ENCODE measurements around the gene BMPR2.
"Not testable (repeated sequence)": the region's sequence is repeated elsewhere in the genome, so short reads cannot be mapped to it uniquely, and the experiment has no call there.

BMPR2 gene

DNA sequence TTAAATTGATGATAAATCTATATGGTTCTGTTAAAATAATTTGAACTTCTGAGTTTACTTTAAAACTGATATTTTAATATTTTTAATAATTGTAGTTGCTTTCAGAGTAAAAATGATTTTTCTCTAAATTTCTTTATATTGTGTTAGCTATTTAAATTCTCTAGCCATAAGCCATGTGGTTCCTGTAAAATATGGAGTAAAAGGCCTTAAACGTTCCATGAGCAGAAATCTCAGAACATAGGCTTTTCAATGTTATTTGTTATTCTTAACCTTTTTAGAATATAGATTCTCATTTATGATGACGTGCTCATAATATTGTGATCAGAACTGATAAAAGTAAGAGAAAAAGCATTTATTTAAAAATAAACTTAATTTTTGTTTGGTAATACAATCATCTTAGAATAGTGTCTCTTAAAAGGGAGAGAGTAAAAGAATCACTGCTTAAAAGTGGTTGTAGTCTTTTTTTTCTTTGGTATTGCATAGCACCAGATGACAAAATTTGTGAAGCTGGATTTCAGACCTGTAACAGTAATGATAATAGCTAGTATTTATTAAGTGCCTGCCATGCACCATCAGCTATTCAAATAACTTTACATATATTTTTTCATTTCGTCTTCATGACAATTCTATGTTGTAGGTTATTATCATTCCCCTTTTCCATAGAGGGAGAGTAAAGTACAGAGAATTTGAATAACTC lies 2.7 kb downstream of the BMPR2 start:
- DNase-seq (ENCODE audit: low read depth in 3 of 3): no peak

- DNase-seq (ENCODE audit: low read depth in 3 of 3): no peak
These were observed 6.6 kb downstream of the BMPR2 start for GRCh38 chr2:202382684-202383083.

GRCh38 chr2:202386495-202386894 lies 10.4 kb downstream of the BMPR2 start:
- not testable (repeated sequence) for DNase-seq (ENCODE audit: low read depth in 3 of 3)

- no peak for DNase-seq (ENCODE audit: low read depth in 3 of 3)
These were observed 11.6 kb downstream of the BMPR2 start for GRCh38 chr2:202387608-202388342.

DNA sequence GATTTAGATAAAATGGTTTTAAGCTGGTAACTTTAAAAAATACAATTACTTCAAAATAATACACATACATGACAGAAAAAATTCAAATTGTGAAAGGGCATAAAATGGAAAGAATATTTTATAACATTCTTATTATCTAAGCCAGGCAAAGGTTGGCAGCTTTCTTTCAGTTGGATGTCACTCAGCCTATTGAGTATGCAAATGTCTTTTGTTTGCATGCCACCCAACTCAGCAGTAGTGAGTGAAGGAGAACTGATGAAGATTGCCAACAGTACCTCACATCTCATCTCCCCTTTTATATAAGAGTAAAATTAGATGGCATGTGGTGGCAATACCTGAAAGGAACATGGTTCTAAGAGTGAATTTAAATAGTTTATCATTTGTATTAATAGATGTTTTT lies 24.8 kb downstream of the BMPR2 start:
- DNase-seq (ENCODE audit: low read depth in 3 of 3): no peak

DNA sequence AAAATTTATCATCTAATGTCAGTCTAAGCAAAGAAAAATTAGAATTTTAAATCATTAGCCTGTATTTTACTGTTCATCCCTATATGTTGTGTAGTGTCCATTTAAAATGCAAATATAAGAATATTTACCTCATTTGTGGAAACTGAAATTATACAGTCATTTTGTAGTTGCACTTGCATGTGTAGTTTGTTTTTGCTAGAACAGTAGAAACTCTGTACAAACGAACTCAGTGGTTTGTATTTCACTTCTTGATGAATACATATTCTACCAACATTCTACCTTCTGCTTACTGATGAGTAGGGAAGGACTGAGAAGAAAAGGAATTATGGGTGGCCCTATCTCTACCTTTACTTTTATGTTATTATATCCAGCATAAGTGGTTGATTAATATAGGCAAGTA lies 29.7 kb downstream of the BMPR2 start:
- no peak for DNase-seq (ENCODE audit: low read depth in 3 of 3)

DNA sequence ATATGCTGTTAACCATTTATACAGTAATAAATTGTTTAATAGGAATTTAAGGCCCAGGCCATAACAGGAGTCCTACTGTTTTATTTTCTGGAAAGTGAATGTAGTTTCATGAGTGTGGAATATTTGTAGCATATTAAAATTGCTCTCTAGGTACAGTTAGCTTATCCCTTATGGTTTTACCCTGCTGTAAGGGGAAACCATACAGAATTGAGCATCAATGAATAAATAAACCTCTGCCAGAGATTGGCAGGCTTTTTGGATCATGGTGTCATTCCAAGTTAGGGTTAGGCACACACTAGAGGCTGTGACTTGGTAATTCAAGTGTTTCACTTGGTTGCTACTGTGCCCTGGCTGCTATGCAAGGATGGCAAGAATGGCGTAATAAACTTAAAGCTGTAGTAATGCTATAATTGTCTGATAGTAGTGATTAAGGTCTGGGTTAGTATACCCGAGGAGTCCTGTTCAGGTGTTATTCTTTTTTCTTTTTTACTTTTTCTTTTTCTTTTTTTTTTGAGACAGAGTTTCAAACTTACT lies 30.4 kb downstream of the BMPR2 start:
- no peak for DNase-seq (ENCODE audit: low read depth in 3 of 3)

GRCh38 chr2:202408546-202409140 lies 32.5 kb downstream of the BMPR2 start:
- no peak for DNase-seq (ENCODE audit: low read depth in 3 of 3)

DNA sequence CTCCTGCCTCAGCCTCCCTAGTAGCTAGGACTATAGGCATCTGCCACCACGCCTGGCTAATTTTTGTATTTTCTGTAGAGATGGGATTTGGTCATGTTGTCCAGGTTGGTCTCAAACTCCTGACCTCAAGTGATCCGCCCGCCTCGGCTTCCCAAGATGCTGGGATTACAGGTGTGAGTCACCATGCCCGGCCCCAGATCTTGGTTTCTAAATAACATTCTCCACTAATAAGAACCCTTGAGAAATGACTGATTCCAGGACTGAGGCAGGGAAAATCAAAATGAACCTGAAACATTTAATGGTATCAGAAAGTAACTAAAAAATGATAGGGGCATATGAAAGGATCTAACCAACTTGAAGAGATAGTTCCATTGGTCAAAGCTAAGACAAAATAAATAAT lies 34.0 kb downstream of the BMPR2 start:
- DNase-seq (ENCODE audit: low read depth in 3 of 3): no peak

GRCh38 chr2:202411097-202411496 lies 35.0 kb downstream of the BMPR2 start:
- DNase-seq (ENCODE audit: low read depth in 3 of 3): no peak

DNA sequence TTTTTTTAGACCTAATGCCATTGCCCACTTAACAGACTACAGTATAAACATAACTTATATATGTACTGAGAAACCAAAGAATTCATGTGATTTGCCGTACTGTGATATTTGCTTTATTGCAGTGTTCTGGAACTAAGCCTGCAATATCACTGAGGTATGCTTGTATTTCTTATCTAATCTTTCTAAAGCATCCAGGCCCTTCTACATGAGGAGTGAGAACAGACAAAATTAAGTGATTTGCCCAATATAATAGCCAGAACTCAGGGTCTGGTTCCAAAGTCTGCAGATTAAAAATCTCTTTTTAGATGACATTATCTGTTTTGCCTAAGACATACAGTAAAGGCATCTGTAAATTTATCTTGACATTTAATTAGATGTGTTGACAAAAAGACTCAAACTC lies 41.9 kb downstream of the BMPR2 start:
- no peak for DNase-seq (ENCODE audit: low read depth in 3 of 3)

- no peak for DNase-seq (ENCODE audit: low read depth in 3 of 3)
These were observed 42.4 kb downstream of the BMPR2 start for GRCh38 chr2:202418511-202418910.

DNA sequence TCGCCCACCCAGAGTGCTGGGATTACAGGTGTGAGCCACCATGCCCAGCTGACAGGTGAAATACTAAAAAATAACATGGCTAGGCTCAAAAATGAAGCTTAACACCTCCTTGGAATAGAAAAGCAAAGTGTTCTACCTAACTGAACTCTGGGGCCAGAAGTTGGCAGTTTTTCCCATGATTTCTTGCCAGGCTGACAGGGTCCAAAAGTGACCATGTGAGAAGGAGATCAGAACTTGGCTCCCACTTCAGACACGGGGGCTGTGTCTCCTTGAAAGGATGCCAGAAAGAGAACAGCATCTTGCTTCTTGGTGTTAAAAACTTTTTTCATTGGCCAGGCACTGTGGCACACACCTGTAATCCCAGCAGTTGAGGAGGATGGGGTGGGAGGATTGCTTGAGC lies 47.0 kb downstream of the BMPR2 start:
- DNase-seq (ENCODE audit: low read depth in 3 of 3): no peak

DNA sequence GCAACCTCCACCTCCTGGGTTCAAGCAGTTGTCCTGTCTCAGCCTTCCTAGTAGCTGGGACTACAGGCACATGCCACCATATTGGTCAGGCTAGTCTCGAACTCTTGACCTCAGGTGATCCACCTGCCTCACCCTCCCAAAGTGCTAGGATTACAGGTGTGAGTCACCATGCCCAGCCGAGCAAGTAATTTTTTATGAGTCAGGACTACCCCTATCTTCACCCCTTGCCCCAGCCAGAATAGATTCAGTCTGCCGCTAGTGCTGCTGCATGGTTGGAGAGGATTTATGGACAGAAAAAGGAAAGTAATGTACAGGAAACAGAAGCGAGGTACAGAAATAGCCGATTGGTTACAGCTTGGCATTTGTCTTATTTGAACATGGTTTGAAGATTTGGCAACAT lies 48.9 kb downstream of the BMPR2 start:
- no peak for DNase-seq (ENCODE audit: low read depth in 3 of 3)

DNA sequence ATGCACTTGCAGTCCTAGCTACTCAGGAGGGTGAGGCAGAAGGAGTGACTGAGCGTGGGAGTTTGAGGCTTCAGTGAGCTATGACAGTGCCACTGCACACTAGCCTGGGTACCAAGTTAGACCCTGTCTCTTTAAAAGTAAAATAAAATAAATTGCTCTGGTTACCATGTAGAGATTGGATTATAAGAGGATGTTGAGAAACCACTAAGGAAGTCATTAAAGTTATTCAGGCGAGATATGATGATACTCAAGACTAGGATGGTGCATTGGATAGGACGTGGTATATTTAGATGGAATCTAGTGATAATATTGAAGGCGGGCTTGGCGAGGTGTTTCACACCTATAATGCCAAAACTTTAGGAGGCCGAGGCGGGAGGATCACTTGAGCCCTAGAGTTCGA lies 50.6 kb downstream of the BMPR2 start:
- DNase-seq (ENCODE audit: low read depth in 3 of 3): no peak

DNA sequence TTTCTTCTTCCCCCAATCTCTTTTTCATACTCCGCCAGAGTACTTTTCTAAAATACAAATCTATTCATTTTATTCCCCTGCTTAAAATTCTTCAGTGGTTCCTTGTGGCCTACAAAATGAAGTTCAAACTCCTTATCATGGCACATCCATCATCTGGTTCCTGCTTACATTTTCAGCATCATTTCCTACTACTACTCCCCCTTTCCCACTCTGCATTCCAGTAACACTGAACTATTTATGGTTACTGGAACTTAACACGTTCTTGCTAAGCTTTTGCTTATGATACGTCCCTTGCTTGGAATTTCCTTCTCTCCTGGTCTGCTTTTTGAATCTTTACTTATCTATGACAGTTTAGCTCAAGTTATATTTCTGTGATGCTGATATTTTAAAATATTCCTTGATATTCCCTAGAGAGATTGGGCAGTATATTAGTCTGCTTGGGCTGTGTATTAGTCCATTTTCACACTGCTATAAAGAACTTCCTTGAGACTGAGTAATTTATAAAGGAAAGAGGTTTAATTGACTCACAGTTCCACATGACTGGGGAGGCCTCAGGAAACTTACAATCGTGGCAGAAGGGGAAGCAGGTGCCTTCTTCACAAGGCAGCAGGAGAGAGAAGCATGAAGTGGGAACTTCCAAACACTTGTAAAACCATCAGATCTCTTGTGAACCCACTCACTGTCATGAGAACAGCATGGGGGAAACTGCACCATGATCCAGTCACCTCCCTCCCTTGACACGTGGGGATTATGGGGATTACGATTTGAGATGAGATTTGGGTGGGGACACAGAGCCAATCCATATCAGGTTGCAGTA lies 53.2 kb downstream of the BMPR2 start:
- no peak for DNase-seq (ENCODE audit: low read depth in 3 of 3)

GRCh38 chr2:202432776-202433175 lies 56.6 kb downstream of the BMPR2 start:
- DNase-seq (ENCODE audit: low read depth in 3 of 3): no peak

DNA sequence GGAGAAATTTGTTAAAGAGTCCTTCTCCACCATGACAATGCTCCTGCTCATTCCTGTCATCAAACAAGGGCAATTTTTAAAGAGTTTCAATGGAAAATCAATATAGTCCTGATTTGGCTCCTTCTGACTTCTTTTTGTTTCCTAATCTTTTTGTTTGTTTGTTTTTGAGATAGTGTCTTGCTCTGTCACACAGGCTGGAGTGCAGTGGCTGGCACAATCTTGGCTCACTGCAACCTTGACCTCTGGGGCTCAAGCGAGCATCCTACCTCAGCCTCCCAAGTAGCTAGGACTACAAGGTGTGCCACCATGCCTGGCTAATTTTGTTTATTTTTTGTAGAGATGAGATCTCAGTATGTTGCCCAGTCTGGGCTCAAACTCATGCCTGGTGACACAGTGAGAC lies 58.3 kb downstream of the BMPR2 start:
- DNase-seq (ENCODE audit: low read depth in 3 of 3): no peak

GRCh38 chr2:202436626-202437025 lies 60.5 kb downstream of the BMPR2 start:
- no peak for DNase-seq (ENCODE audit: low read depth in 3 of 3)

- not testable (repeated sequence) for DNase-seq (ENCODE audit: low read depth in 3 of 3)
These were observed 64.0 kb downstream of the BMPR2 start for GRCh38 chr2:202440117-202440516.

DNA sequence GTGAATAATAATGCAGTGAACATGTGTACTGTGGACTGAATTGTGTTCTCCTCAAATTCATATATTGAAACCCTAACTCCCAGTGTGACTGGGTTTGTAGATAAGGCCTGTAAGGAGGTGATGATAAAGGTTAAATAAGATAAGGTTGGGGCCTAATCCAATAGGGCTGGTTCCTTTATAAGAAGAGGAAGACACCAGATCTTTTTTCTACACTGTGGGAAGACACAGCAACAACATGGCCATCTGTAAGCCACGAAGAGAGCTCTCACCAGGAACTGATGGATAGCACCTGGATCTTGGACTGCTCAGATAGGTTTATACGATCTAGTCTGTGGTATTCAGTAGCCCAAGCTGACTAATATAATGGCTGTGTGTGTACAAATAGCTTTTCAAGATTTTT lies 66.8 kb downstream of the BMPR2 start:
- DNase-seq (ENCODE audit: low read depth in 3 of 3): no peak

DNA sequence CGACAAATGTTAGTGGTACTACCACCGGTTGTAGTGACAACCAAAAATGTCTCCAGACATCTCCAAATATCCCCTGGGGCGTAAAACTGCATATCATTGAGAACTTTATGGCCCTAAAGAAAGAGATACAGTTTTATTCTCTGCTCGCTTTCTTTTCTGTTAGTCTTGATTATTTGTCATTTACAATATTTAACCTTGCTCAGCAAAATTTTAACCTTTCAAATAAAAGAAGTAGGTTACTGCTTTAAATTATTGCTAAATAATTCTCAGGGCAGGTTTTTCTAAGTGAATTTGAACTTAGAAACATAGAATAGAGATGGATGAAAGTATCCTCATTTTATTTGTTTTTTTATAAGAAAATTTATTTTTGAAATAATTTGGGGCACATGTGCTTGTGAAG lies 67.9 kb downstream of the BMPR2 start:
- no peak for DNase-seq (ENCODE audit: low read depth in 3 of 3)

Data from stimulated activated CD4-positive, alpha-beta T cell treated with anti-CD3 and anti-CD28 coated beads, TNF-alpha, amount 100 ng/mL, for 24 hours (primary cell).